GM12892 (cell line): Measurements from ENCODE around the gene SV2B.

Experiments
- DNase-seq: peaks from one replicate; pipeline ENCODE4 v3.0.0; 2011; ENCODE audit not compliant: insufficient read length
- FAIRE-seq: peaks from 2 replicates; lab custom pipeline; 2011; peaks lifted over from hg19 to GRCh38; lab: Jason Lieb, UNC
- POLR2A ChIP-seq: IDR thresholded peaks from 2 replicates; pipeline ENCODE4 v1.6.1; 2011; ENCODE audit warnings: low read depth, low read length, control low read depth
- POLR2AphosphoS5 ChIP-seq: IDR thresholded peaks from 2 replicates; pipeline ENCODE4 v1.6.1; 2011; ENCODE audit warnings: low read depth, low read length, control low read depth
- TAF1 ChIP-seq: IDR thresholded peaks from 2 replicates; pipeline ENCODE4 v1.6.1; 2011; ENCODE audit warnings: low read depth, mild to moderate bottlenecking, control low read depth, low read length, borderline replicate concordance

SV2B gene

GRCh38 chr15:91294795-91295194, 194.7 kb downstream of the SV2B start:
- DNase-seq (no peak), FAIRE-seq (no peak)
- no peak for TF ChIP-seq POLR2AphosphoS5
- TF ChIP-seq POLR2A: no peak
- TF ChIP-seq TAF1: no peak

GRCh38 chr15:91298101-91298500, 198.0 kb downstream of the SV2B start:
- FAIRE-seq (no peak), DNase-seq (no peak)
- TF ChIP-seq POLR2A (no peak), TAF1 (no peak), POLR2AphosphoS5 (no peak)

DNA sequence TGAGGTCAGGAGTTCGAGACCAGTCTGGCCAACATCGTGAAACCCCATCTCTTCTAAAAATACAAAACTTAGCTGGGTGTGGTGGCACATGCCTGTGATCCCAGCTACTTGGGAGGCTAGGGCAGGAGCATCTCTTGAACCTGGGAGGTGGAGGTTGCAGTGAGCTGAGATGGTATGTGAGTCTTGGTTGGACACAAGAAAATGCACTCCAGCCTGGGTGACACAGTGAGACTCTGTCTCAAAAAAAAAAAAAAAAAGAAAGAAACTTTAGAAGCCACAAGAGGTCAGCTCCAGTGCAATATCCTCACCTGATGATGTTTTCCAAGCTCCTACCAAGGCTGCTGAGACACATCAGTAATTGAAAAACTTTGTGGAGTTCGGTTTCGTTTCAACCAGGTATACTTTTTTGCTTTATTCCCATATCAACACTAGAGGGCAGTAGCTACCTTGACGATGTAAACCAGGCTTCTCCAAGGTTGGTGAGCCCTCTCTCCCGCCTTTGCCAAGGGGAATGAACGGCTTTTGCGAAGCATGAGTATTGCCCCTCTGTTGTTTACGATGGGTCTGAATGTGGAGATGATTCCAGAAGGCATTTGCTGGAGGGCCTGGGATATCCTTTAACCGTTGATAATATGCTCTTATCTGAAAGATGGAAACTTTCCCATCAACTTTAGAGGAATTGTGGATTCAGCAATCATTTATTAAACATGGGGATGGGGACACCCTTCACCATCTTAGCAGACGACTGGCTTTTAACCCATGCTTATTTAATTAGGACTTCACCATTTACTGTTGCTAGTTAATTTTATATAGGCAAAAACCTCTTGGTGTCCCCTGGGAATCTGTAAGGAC, 202.8 kb downstream of the SV2B start:
- DNase-seq: peak; percentile 18
- peak; percentile 48 for FAIRE-seq
- TF ChIP-seq TAF1 (no peak), POLR2A (no peak), POLR2AphosphoS5 (no peak)

- TF ChIP-seq TAF1 (no peak), POLR2AphosphoS5 (no peak), POLR2A (no peak)
- no peak for DNase-seq
- no peak for FAIRE-seq
These were observed 204.2 kb downstream of the SV2B start for GRCh38 chr15:91304210-91304609.

DNA sequence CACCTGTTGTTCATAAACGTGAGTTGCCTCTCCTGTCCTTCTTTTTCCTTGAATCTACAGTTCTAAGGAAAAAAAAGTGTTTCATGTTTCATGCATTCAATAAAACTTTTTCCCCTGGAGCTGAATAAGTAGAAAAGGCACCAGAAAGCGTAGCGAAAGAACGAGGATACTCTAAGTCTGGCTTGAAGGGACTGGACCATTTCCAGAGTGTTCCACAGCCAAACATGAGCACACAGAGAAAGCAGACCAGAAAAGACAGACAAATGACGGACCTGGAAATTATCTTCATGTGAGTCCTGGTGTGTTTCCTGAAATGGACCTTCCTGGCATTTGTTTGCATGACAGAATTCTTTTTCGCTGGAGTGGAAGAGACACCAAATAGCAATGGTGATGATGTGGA, 204.7 kb downstream of the SV2B start:
- TF ChIP-seq POLR2A (no peak), TAF1 (no peak), POLR2AphosphoS5 (no peak)
- FAIRE-seq (no peak), DNase-seq (no peak)

- TF ChIP-seq POLR2AphosphoS5 (no peak), POLR2A (no peak), TAF1 (no peak)
- FAIRE-seq: no peak
These were observed 206.1 kb downstream of the SV2B start for GRCh38 chr15:91306144-91306543.

DNA sequence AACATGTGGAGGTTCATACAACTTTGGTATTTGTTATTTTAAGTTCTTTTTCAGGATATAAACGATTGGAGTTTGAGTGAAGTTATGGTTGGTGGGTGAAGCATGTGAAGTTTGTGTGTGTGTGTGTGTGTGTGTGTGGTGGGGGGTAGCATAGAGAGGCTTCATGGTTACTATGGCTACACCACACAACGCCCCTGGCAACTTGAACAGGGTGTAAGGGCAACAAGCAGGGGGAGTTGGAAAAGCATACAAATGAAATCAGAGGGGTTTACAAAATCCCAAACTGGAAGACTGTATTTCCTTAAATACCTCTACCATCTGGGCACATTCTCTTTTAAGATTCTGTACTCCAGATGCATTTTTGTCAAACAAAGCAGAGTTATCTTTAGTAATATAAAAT, 207.5 kb downstream of the SV2B start:
- FAIRE-seq: no peak
- DNase-seq: no peak

More at GRCh38 chr15:91306144-91306543, 206.1 kb downstream of the SV2B start:
- no peak for DNase-seq

DNA sequence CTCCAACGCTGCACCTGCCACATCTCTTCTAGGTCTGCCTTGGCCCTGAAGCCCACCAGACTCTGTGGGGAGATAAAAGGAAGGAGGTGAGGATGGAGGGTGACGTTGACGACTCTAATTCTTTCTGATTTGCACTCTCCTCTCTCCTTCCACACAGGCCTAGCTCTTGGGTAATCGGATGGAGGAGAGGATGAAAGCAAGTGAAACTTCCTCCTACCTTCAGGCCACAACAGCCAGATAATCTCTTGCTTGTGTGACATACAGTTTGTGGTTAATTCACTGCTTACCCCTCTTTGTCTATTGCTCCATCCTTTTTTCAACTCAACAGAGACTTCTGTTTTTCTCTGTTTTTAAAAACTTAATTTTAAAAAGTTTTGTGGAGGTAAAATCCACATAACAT, 208.1 kb downstream of the SV2B start:
- no peak for FAIRE-seq
- no peak for DNase-seq
- TF ChIP-seq TAF1: no peak
- TF ChIP-seq POLR2AphosphoS5: no peak
- no peak for TF ChIP-seq POLR2A

More for the DNA sequence above, 207.5 kb downstream of the SV2B start:
- no peak for TF ChIP-seq POLR2A
- TF ChIP-seq POLR2AphosphoS5: no peak
- TF ChIP-seq TAF1: no peak

DNA sequence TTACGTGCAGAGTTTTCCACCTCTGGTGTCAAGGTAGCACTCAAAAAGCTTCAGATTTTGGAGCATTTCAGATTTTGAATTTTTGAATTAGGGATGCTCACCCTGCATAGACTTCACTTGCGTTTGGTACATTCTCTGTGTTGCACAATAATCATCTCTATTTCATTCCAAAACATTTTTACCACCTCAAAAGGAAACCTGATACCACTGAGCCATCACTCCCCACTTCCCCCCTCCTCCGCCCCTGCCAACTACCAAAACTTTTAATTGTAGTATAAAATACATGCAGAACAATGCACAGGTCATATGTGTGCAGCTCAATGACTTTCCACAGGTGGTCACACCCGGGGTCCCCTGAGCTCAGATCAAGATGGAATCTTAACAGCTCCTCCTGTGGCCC, 208.8 kb downstream of the SV2B start:
- no peak for DNase-seq
- no peak for TF ChIP-seq POLR2AphosphoS5
- TF ChIP-seq POLR2A: no peak
- TF ChIP-seq TAF1: no peak
- FAIRE-seq: no peak

- DNase-seq: no peak
- no peak for TF ChIP-seq POLR2AphosphoS5
- TF ChIP-seq TAF1: no peak
- TF ChIP-seq POLR2A: no peak
- FAIRE-seq: no peak
These were observed 211.9 kb downstream of the SV2B start for GRCh38 chr15:91311986-91312385.

DNA sequence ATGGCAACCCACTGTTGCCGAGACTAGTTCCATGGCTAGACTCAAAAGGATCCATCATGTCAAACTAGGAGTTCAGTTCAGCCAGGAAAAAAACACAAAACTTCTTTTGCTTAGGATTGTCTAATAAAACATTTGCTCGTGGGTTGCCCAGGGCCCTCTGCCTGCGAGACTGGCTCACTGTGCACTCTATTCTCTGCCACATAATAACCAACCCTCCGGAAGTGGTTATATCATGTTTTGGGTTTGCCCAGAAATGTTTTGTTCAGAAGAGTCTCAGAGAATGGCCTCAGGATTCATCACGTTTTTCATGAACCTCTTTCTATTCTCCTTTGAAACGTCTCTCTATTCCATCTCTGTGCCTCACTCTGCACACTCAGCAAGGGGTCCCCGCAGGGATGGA, 216.1 kb downstream of the SV2B start:
- FAIRE-seq: no peak
- DNase-seq: no peak
- TF ChIP-seq POLR2AphosphoS5 (no peak), POLR2A (no peak), TAF1 (no peak)

DNA sequence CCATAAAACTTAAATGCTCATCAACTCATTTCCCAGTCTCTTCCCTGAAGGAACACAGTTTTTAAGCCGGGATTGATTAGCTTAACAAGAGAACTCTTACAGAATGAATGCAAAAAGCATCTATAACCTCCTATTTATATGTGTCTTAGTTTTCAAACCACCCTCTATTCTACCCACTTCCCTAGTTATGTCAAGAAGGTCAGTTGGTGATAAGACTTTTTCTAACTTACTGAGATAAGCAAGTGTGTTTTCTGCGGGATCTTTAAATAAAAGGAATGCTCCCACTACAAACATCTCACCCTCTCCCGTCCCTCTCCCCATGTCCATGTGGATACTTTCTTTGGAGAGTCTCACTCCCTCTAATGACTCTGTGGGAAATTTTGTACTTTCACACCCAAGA, 218.5 kb downstream of the SV2B start:
- TF ChIP-seq TAF1: no peak
- no peak for TF ChIP-seq POLR2A
- TF ChIP-seq POLR2AphosphoS5: no peak
- no peak for DNase-seq
- FAIRE-seq: no peak

GRCh38 chr15:91318931-91319330, 218.9 kb downstream of the SV2B start:
- no peak for FAIRE-seq
- TF ChIP-seq TAF1 (no peak), POLR2A (no peak), POLR2AphosphoS5 (no peak)
- DNase-seq: no peak
